H1 (cell line): Measurements from ENCODE around the gene PXK. TPM values are rescaled to one million over a fixed set of nuclear protein-coding genes. Genes with fewer than 3 reads are reported as not detected.

Experiments
- CTCF ChIA-PET: fragments of 300-600 bp; sonication (Branson Sonifier 250); formaldehyde crosslinking; loops from one replicate; lab custom pipeline; 2021; ENCODE audit not compliant: partially characterized antibody; lab: Charles Lee
- POLR2A ChIA-PET: fragments of 300-600 bp; sonication (Branson Sonifier 250); formaldehyde crosslinking; loops from one replicate; lab custom pipeline; 2021; ENCODE audit warnings: inconsistent platforms; ENCODE audit not compliant: partially characterized antibody; lab: Charles Lee
- DNase-seq, 2 experiments: peaks; one replicate each; pipeline versions ENCODE4 v3.0.0 to v3.0.0-alpha.2; 2010 to 2022; ENCODE audit warnings: low spot score in 2 of 2, low read depth in 1 of 2, mixed read lengths in 1 of 2
- FAIRE-seq: peaks from 2 replicates; lab custom pipeline; 2011; peaks lifted over from hg19 to GRCh38; lab: Jason Lieb, UNC
- H2AFZ ChIP-seq: 2 replicates; pipeline ENCODE4 v1.8.1; 2012; ENCODE audit warnings: low read length, inconsistent platforms
- H2AK5ac ChIP-seq: 2 replicates; pipeline ENCODE4 v1.6.1; 2013; ENCODE audit warnings: low read depth, low read length
- H2BK120ac ChIP-seq: replicated peaks from 2 replicates; pipeline ENCODE3; 2013; ENCODE audit warnings: low read depth, low read length, inconsistent platforms
- H2BK12ac ChIP-seq: 2 replicates; pipeline ENCODE4 v1.6.1; 2013; ENCODE audit warnings: low read depth, low read length
- H2BK15ac ChIP-seq: 2 replicates; pipeline ENCODE4 v1.6.1; 2013; ENCODE audit warnings: low read length
- H2BK20ac ChIP-seq: 2 replicates; pipeline ENCODE4 v1.6.1; 2013; ENCODE audit warnings: low read length
- H2BK5ac ChIP-seq: 2 replicates; pipeline ENCODE4 v1.6.1; 2013; ENCODE audit warnings: low read depth, low read length
- H3K14ac ChIP-seq: 2 replicates; pipeline ENCODE4 v1.6.1; 2013; ENCODE audit warnings: inconsistent platforms; ENCODE audit not compliant: insufficient read length
- H3K18ac ChIP-seq: 2 replicates; pipeline ENCODE4 v1.6.1; 2013; ENCODE audit warnings: low read length; ENCODE audit errors: extremely low read depth
- H3K23ac ChIP-seq: 2 replicates; pipeline ENCODE4 v1.6.1; 2013; ENCODE audit warnings: inconsistent platforms; ENCODE audit not compliant: insufficient read length
- H3K23me2 ChIP-seq: 2 replicates; pipeline ENCODE4 v1.6.1; 2013; ENCODE audit warnings: low read depth, low read length
- H3K27ac ChIP-seq: 2 replicates; pipeline ENCODE4 v1.6.1; 2011; ENCODE audit warnings: low read depth, low read length, inconsistent platforms
- H3K27me3 ChIP-seq, 4 experiments: replicated peaks in 1 of 4; 1 replicate in 1 of 4; 2 replicates in 3 of 4; pipeline versions ENCODE4 v1.6.1 to v1.8.1; 2011 to 2013; ENCODE audit warnings: low read length in 3 of 4, mild to moderate bottlenecking in 3 of 4, inconsistent platforms in 2 of 4, mixed read lengths in 2 of 4, moderate library complexity in 1 of 4; ENCODE audit not compliant: control insufficient read depth in 3 of 4, insufficient read depth in 3 of 4; ENCODE audit errors: extremely low read depth in 1 of 4
- H3K36me3 ChIP-seq, 4 experiments: 2 replicates each; pipeline versions ENCODE4 v1.6.1 to v1.8.1; 2011 to 2013; ENCODE audit warnings: mild to moderate bottlenecking in 4 of 4, low read length in 3 of 4, moderate library complexity in 2 of 4, control low read depth in 1 of 4, inconsistent platforms in 1 of 4; ENCODE audit not compliant: insufficient read depth in 4 of 4, control insufficient read depth in 2 of 4
- H3K4ac ChIP-seq: replicated peaks from 2 replicates; pipeline ENCODE3; 2013; ENCODE audit warnings: low read length, low read depth, mixed read lengths, inconsistent platforms; ENCODE audit not compliant: insufficient read length
- H3K4me1 ChIP-seq, 4 experiments: replicated peaks in 1 of 4; 1 replicate in 1 of 4; 2 replicates in 3 of 4; pipeline versions ENCODE4 v1.6.1 to v1.8.1; 2011 to 2013; ENCODE audit warnings: low read length in 3 of 4, inconsistent platforms in 2 of 4, mixed read lengths in 1 of 4; ENCODE audit not compliant: insufficient read depth in 4 of 4, control insufficient read depth in 3 of 4
- H3K4me2 ChIP-seq, 2 experiments: 2 replicates each; pipeline versions ENCODE4 v1.6.1 to v1.8.1; 2011 to 2013; ENCODE audit warnings: low read depth in 2 of 2, low read length in 2 of 2, control low read depth in 1 of 2, inconsistent platforms in 1 of 2, mild to moderate bottlenecking in 1 of 2; ENCODE audit not compliant: insufficient read depth in 1 of 2
- H3K4me3 ChIP-seq, 4 experiments: fragments of 200-600, 300-600 bp in 1 of 4; sonication (generic), shearing (Covaris generic), sonication (Bioruptor Twin) in 1 of 4; 2 replicates each; pipeline versions ENCODE4 v1.5.1 to v1.8.1; 2011 to 2016; ENCODE audit warnings: low read length in 4 of 4, low read depth in 3 of 4, control low read depth in 2 of 4, inconsistent platforms in 2 of 4, mild to moderate bottlenecking in 2 of 4, mixed read lengths in 1 of 4, moderate library complexity in 1 of 4; ENCODE audit not compliant: insufficient read depth in 2 of 4; ENCODE audit errors: extremely low read depth in 1 of 4
- H3K56ac ChIP-seq: replicated peaks from 2 replicates; pipeline ENCODE3; 2013; ENCODE audit warnings: low read depth, mild to moderate bottlenecking, mixed read lengths, low read length, inconsistent platforms; ENCODE audit not compliant: insufficient read length
- H3K79me1 ChIP-seq: 2 replicates; pipeline ENCODE4 v1.6.1; 2013; ENCODE audit warnings: low read depth, low read length, control low read depth
- H3K79me2 ChIP-seq, 2 experiments: 2 replicates each; pipeline versions ENCODE4 v1.6.1 to v1.8.1; 2012 to 2013; ENCODE audit warnings: low read length in 2 of 2, mild to moderate bottlenecking in 2 of 2, inconsistent platforms in 1 of 2; ENCODE audit not compliant: insufficient read depth in 2 of 2, control insufficient read depth in 1 of 2
- H3K9ac ChIP-seq, 4 experiments: replicated peaks in 1 of 4; 1 replicate in 1 of 4; 2 replicates in 3 of 4; pipeline versions ENCODE4 v1.6.1 to v1.8.1; 2011 to 2013; ENCODE audit warnings: low read depth in 3 of 4, low read length in 3 of 4, control low read depth in 2 of 4, mild to moderate bottlenecking in 2 of 4, moderate library complexity in 2 of 4, inconsistent platforms in 1 of 4; ENCODE audit errors: extremely low read depth in 1 of 4
- H3K9me3 ChIP-seq, 2 experiments: 2 replicates each; pipeline versions ENCODE4 v1.6.1 to v1.8.1; 2012 to 2013; ENCODE audit warnings: mild to moderate bottlenecking in 2 of 2, moderate library complexity in 2 of 2, control low read depth in 1 of 2, inconsistent platforms in 1 of 2, low read depth in 1 of 2, low read length in 1 of 2, mixed read lengths in 1 of 2; ENCODE audit not compliant: insufficient read depth in 2 of 2
- H4K20me1 ChIP-seq, 2 experiments: replicated peaks in 1 of 2; 2 replicates each; pipeline versions ENCODE3 to v1.8.1; 2011 to 2013; ENCODE audit warnings: inconsistent platforms in 2 of 2, low read length in 2 of 2, mild to moderate bottlenecking in 1 of 2; ENCODE audit not compliant: insufficient read depth in 2 of 2, control insufficient read depth in 1 of 2
- H4K5ac ChIP-seq: 2 replicates; pipeline ENCODE4 v1.6.1; 2013; ENCODE audit warnings: low read length, low read depth, mixed read lengths, inconsistent platforms; ENCODE audit not compliant: insufficient read length
- H4K8ac ChIP-seq: 2 replicates; pipeline ENCODE4 v1.8.0; 2013; ENCODE audit warnings: mild to moderate bottlenecking, moderate library complexity, low read length, inconsistent platforms; ENCODE audit not compliant: insufficient read depth; ENCODE audit errors: extremely low read depth
- H4K91ac ChIP-seq: replicated peaks from 2 replicates; pipeline ENCODE3; 2013; ENCODE audit warnings: low read length, mixed read lengths, inconsistent platforms; ENCODE audit not compliant: insufficient read length
- BCL11A ChIP-seq, 2 experiments: IDR thresholded peaks; one replicate each; pipeline ENCODE4 v1.6.1; 2011; ENCODE audit warnings: low read depth in 2 of 2, low read length in 2 of 2, mild to moderate bottlenecking in 2 of 2
- CBX5 ChIP-seq: fragments of 300-800, 300-1000 bp; sonication (generic); IDR thresholded peaks from 2 replicates; pipeline ENCODE4 v1.7.1; 2016; ENCODE audit warnings: antibody characterized with exemption, low read length, low read depth
- E2F6 ChIP-seq: IDR thresholded peaks from 2 replicates; pipeline ENCODE4 v1.6.1; 2012; ENCODE audit warnings: inconsistent platforms
- GTF2F1 ChIP-seq: IDR thresholded peaks from 2 replicates; pipeline ENCODE4 v1.6.1; 2012; ENCODE audit warnings: low read depth, low read length, improper control_type of control experiment, borderline replicate concordance
- HDAC2 ChIP-seq, 2 experiments: fragments of 300-600 bp in 1 of 2; sonication (generic) in 1 of 2; IDR thresholded peaks; 2 replicates each; pipeline ENCODE4 v1.6.1; 2011 to 2012; ENCODE audit warnings: low read depth in 2 of 2, low read length in 2 of 2, mild to moderate bottlenecking in 2 of 2, moderate library complexity in 2 of 2, borderline replicate concordance in 1 of 2, inconsistent platforms in 1 of 2
- KDM5A ChIP-seq: fragments of 200-600 bp; IDR thresholded peaks from 2 replicates; pipeline ENCODE4 v1.7.1; 2012; ENCODE audit warnings: mild to moderate bottlenecking, low read length, inconsistent platforms, mixed read lengths
- PHF8 ChIP-seq: fragments of 200-600 bp; sonication (generic); conservative IDR thresholded peaks from 2 replicates; pipeline ENCODE4 v1.7.1; 2012; ENCODE audit warnings: low read depth, mild to moderate bottlenecking, inconsistent platforms, low read length, moderate library complexity
- POLR2A ChIP-seq, 2 experiments: IDR thresholded peaks; 1 replicate in 1 of 2; 2 replicates in 1 of 2; pipeline ENCODE4 v1.6.1; 2011; ENCODE audit warnings: low read depth in 2 of 2, low read length in 2 of 2, mild to moderate bottlenecking in 2 of 2; ENCODE audit errors: control extremely low read depth in 1 of 2
- SP1 ChIP-seq: IDR thresholded peaks from 2 replicates; pipeline ENCODE4 v1.6.1; 2011; ENCODE audit warnings: low read depth, low read length
- SP4 ChIP-seq: IDR thresholded peaks from 2 replicates; pipeline ENCODE4 v1.6.1; 2012; ENCODE audit warnings: low read length, inconsistent platforms
- SUZ12 ChIP-seq: fragments of 200-600 bp; sonication (generic); IDR thresholded peaks from 2 replicates; pipeline ENCODE4 v1.6.1; 2012; ENCODE audit warnings: mild to moderate bottlenecking, inconsistent platforms, low read length, moderate library complexity, mixed read lengths
- WGBS, 2 experiments: shearing (Covaris generic) in 1 of 2; methylation state at CpG; one replicate each; pipeline versions ENCODE4 v1.1.6 to v1.1.7; 2013 to 2015; ENCODE audit warnings: low lambda C conversion rate in 2 of 2, mixed read lengths in 2 of 2, inconsistent platforms in 1 of 2, low coverage in 1 of 2, missing lambda C conversion rate in 1 of 2; ENCODE audit not compliant: insufficient replicate concordance in 2 of 2, insufficient coverage in 1 of 2, insufficient read length in 1 of 2; ENCODE audit errors: extremely low coverage in 1 of 2, missing lambda C conversion rate in 1 of 2; 5-methylcytosine and 5-hydroxymethylcytosine counted together
- polyA plus RNA-seq, 7 experiments: library from polyadenylated mRNA; depleted of rRNA in 3 of 7; stranded (reverse) in 5 of 7; unstranded in 2 of 7; fragments of >200 nt in 5 of 7; fragments of 200-250 nt in 2 of 7; gene quantifications; 1 replicate in 5 of 7; 2 replicates in 1 of 7; 4 replicates in 1 of 7; pipeline versions ENCODE4 v1.2.1 to v1.2.3, GENCODE V29; 2011 to 2013; ENCODE audit warnings: missing spikeins in 2 of 7, mixed read lengths in 2 of 7
- total RNA-seq: library from RNA; stranded (reverse); fragmentation: NEBNext Ultra II Directional; extraction: Animal tissue kit (Norgen Biotek cat#: 25700); gene quantifications from 2 replicates; pipeline ENCODE4 v1.2.1, GENCODE V29; 2021

Gene PXK
- total and polyA plus RNA-seq, 2 of the 8 experiments (the other 6 are each of a cell fraction or from before 2014, with no cell fraction given) = 3.5 to 7.1 TPM

GRCh38 chr3:58411851-58412830 is 79.4 kb downstream of the PXK start:
- no peak overlapping the region for H2BK12ac ChIP-seq
- 86% methylated on average over 8 of the region's 8 CpGs; no CpG with 5 or more reads in 1 of the 2 experiments for WGBS, 2 experiments
- H4K5ac ChIP-seq = no peak overlapping the region
- H3K23ac ChIP-seq = no peak overlapping the region
- H3K14ac ChIP-seq = no peak overlapping the region
- no peak overlapping the region for H3K9ac ChIP-seq
- peaks cover 0 to 5% (median 4%) of the 10 kb centered on the region in 4 experiments; a peak in 2 of 7 replicates for H3K4me1 ChIP-seq
- H3K4ac ChIP-seq = no peak overlapping the region
- H2BK20ac ChIP-seq = no peak overlapping the region
- no peaks in the 10 kb centered on the region for H3K79me2 ChIP-seq
- H3K4me3 ChIP-seq = no peak overlapping the region
- H2BK5ac ChIP-seq = no peak overlapping the region
- H4K8ac ChIP-seq = no peak overlapping the region
- no peaks in the 10 kb centered on the region for H3K36me3 ChIP-seq
- H3K4me2 ChIP-seq = no peak overlapping the region
- H3K56ac ChIP-seq = no peak overlapping the region
- no peaks in the 10 kb centered on the region for H4K20me1 ChIP-seq
- H3K27ac ChIP-seq = no peak overlapping the region
- FAIRE-seq = no peak
- no peak overlapping the region for H2AK5ac ChIP-seq
- H2BK15ac ChIP-seq = no peak overlapping the region
- no peaks in the 10 kb centered on the region for H3K27me3 ChIP-seq
- H3K18ac ChIP-seq = no peak overlapping the region
- POLR2A ChIA-PET = interaction anchor here (1.0 to 2.7 kb wide), 5 partner anchors 9 to 94 kb away, joined by 3 to 9 read pairs (median 7); no protein-coding TSS in a partner anchor
- DNase-seq = no peak
- H3K23me2 ChIP-seq = no peaks in the 10 kb centered on the region
- H3K9me3 ChIP-seq = no peaks in the 10 kb centered on the region
- H2AFZ ChIP-seq = no peak overlapping the region
- no peak overlapping the region for H4K91ac ChIP-seq
- CTCF ChIA-PET = interaction anchor here (0.6 to 4.5 kb wide), 21 partner anchors 7 to 342 kb away, joined by 3 to 27 read pairs (median 4); partner anchors contain the start of genes HTD2, PXK and RPP14
- H2BK120ac ChIP-seq = no peak overlapping the region
- H3K79me1 ChIP-seq = no peaks in the 10 kb centered on the region
- TF ChIP-seq PHF8 (no peak), SP4 (no peak), BCL11A (IDR thresholded peaks at IDR 0.05; ENCODE audit: low read depth in 2 of 2, low read length in 2 of 2) (no peak), CBX5 (no peak), KDM5A (no peak), POLR2A (IDR thresholded peaks at IDR 0.05; ENCODE audit: control extremely low read depth in 1 of 2, low read depth in 2 of 2, low read length in 2 of 2) (no peak), E2F6 (no peak), HDAC2 (IDR thresholded peaks at IDR 0.05; ENCODE audit: borderline replicate concordance in 1 of 2, low read depth in 2 of 2, low read length in 2 of 2) (no peak), SUZ12 (no peak), GTF2F1 (no peak), SP1 (no peak)
